WTC11 (cell line): Measurements from ENCODE around the gene SH2D1A.

Source experiments
- CREB1 ChIP-seq: sonication (generic); formaldehyde crosslinking; IDR thresholded peaks from 2 replicates; pipeline ENCODE4 v1.8.0; 2023; ENCODE audit warnings: mild to moderate bottlenecking, missing genetic modification reagents
- EMX1 ChIP-seq: fragments of 250-450 bp; sonication (Bioruptor Pico); IDR thresholded peaks from 2 replicates; pipeline ENCODE4 v1.8.0; 2021; ENCODE audit warnings: mild to moderate bottlenecking
- ESRRA ChIP-seq: sonication (generic); formaldehyde crosslinking; IDR thresholded peaks from 2 replicates; pipeline ENCODE4 v1.8.1; 2022; ENCODE audit warnings: mild to moderate bottlenecking, missing genetic modification reagents, borderline replicate concordance
- FOXJ3 ChIP-seq: sonication (generic); formaldehyde crosslinking; IDR thresholded peaks from 2 replicates; pipeline ENCODE4 v1.9.0; 2021; ENCODE audit warnings: missing genetic modification reagents, mild to moderate bottlenecking, borderline replicate concordance
- GTF2I ChIP-seq: fragments of 250-450 bp; sonication (Bioruptor Pico); conservative IDR thresholded peaks from 2 replicates; pipeline ENCODE4 v1.4.0; 2021; ENCODE audit warnings: mild to moderate bottlenecking
- NFYB ChIP-seq: sonication (generic); formaldehyde crosslinking; conservative IDR thresholded peaks from 2 replicates; pipeline ENCODE4 v1.8.0; 2022; ENCODE audit warnings: low read depth, missing genetic modification reagents
- NR1H2 ChIP-seq: sonication (generic); formaldehyde crosslinking; IDR thresholded peaks from 2 replicates; pipeline ENCODE4 v1.9.0; 2021; ENCODE audit warnings: mild to moderate bottlenecking, moderate library complexity, missing genetic modification reagents
- ZBTB21 ChIP-seq: sonication (generic); formaldehyde crosslinking; IDR thresholded peaks from 2 replicates; pipeline ENCODE4 v1.8.1; 2023; ENCODE audit warnings: mild to moderate bottlenecking, missing genetic modification reagents, borderline replicate concordance
- ZNF138 ChIP-seq: sonication (generic); formaldehyde crosslinking; conservative IDR thresholded peaks from 2 replicates; pipeline ENCODE4 v1.8.1; 2022; ENCODE audit warnings: mild to moderate bottlenecking, moderate library complexity, missing genetic modification reagents
- TF ChIP-seq, protein P1 (sequence below): fragments of 200-600 bp; IDR thresholded peaks from 2 replicates; pipeline ENCODE4 v1.8.0; 2022; ENCODE audit warnings: antibody characterized with exemption
- TF ChIP-seq, protein P2 (sequence below): sonication (generic); formaldehyde crosslinking; IDR thresholded peaks from 2 replicates; pipeline ENCODE4 v1.8.0; 2022; ENCODE audit warnings: mild to moderate bottlenecking, missing genetic modification reagents
- TF ChIP-seq, protein P3 (sequence below): sonication (generic); formaldehyde crosslinking; IDR thresholded peaks from 2 replicates; pipeline ENCODE4 v1.8.1; 2023; ENCODE audit warnings: mild to moderate bottlenecking, missing genetic modification reagents, moderate library complexity
- TF ChIP-seq, protein P4 (sequence below): sonication (generic); formaldehyde crosslinking; IDR thresholded peaks from 2 replicates; pipeline ENCODE4 v1.8.1; 2023; ENCODE audit warnings: mild to moderate bottlenecking, missing genetic modification reagents
- TF ChIP-seq, protein P5 (sequence below): sonication (generic); formaldehyde crosslinking; IDR thresholded peaks from 2 replicates; pipeline ENCODE4 v1.8.1; 2022; ENCODE audit warnings: missing genetic modification reagents, borderline replicate concordance

DNA sequence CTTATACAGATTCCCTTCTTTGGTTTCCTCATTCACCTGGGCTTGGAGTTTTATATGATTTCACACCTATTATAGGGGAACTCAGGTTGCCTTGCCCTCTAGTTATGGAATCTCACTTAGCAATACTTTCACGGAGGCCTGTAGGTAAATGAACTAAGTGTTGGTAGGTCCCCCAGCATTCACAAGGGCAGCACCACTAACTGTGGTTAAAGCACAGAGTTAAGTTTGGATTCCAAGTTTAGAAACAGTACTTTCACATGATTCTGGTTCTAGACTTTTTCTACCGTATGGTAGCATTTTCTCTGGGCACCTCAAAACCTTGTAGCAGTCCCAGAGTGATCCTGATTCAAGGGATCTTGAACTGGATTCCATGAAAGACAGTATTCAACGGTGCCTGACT is 46.4 kb downstream of the SH2D1A start:
- no peak for TF ChIP-seq CREB1
- no peak for TF ChIP-seq ZNF138 (CRISPR knock-in tag)
- TF ChIP-seq, protein P1, sequence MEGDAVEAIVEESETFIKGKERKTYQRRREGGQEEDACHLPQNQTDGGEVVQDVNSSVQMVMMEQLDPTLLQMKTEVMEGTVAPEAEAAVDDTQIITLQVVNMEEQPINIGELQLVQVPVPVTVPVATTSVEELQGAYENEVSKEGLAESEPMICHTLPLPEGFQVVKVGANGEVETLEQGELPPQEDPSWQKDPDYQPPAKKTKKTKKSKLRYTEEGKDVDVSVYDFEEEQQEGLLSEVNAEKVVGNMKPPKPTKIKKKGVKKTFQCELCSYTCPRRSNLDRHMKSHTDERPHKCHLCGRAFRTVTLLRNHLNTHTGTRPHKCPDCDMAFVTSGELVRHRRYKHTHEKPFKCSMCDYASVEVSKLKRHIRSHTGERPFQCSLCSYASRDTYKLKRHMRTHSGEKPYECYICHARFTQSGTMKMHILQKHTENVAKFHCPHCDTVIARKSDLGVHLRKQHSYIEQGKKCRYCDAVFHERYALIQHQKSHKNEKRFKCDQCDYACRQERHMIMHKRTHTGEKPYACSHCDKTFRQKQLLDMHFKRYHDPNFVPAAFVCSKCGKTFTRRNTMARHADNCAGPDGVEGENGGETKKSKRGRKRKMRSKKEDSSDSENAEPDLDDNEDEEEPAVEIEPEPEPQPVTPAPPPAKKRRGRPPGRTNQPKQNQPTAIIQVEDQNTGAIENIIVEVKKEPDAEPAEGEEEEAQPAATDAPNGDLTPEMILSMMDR = no peak
- TF ChIP-seq, protein P2, sequence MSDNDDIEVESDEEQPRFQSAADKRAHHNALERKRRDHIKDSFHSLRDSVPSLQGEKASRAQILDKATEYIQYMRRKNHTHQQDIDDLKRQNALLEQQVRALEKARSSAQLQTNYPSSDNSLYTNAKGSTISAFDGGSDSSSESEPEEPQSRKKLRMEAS = no peak
- TF ChIP-seq, protein P3, sequence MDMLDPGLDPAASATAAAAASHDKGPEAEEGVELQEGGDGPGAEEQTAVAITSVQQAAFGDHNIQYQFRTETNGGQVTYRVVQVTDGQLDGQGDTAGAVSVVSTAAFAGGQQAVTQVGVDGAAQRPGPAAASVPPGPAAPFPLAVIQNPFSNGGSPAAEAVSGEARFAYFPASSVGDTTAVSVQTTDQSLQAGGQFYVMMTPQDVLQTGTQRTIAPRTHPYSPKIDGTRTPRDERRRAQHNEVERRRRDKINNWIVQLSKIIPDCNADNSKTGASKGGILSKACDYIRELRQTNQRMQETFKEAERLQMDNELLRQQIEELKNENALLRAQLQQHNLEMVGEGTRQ = no peak
- no peak for TF ChIP-seq NR1H2 (CRISPR knock-in tag)
- no peak for TF ChIP-seq NFYB (CRISPR knock-in tag)
- TF ChIP-seq ZBTB21 (CRISPR knock-in tag) = no peak
- TF ChIP-seq FOXJ3 (CRISPR knock-in tag) = no peak
- TF ChIP-seq, protein P4, sequence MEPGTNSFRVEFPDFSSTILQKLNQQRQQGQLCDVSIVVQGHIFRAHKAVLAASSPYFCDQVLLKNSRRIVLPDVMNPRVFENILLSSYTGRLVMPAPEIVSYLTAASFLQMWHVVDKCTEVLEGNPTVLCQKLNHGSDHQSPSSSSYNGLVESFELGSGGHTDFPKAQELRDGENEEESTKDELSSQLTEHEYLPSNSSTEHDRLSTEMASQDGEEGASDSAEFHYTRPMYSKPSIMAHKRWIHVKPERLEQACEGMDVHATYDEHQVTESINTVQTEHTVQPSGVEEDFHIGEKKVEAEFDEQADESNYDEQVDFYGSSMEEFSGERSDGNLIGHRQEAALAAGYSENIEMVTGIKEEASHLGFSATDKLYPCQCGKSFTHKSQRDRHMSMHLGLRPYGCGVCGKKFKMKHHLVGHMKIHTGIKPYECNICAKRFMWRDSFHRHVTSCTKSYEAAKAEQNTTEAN (CRISPR knock-in tag) = no peak
- TF ChIP-seq, protein P5, sequence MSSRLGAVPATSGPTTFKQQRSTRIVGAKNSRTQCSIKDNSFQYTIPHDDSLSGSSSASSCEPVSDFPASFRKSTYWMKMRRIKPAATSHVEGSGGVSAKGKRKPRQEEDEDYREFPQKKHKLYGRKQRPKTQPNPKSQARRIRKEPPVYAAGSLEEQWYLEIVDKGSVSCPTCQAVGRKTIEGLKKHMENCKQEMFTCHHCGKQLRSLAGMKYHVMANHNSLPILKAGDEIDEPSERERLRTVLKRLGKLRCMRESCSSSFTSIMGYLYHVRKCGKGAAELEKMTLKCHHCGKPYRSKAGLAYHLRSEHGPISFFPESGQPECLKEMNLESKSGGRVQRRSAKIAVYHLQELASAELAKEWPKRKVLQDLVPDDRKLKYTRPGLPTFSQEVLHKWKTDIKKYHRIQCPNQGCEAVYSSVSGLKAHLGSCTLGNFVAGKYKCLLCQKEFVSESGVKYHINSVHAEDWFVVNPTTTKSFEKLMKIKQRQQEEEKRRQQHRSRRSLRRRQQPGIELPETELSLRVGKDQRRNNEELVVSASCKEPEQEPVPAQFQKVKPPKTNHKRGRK = no peak
- no peak for TF ChIP-seq ESRRA
- no peak for TF ChIP-seq EMX1 (CRISPR knock-in tag)
- TF ChIP-seq GTF2I (CRISPR knock-in tag) = no peak
